Measurements from ENCODE around the gene HOXC11. TPM values are rescaled to one million over a fixed set of nuclear protein-coding genes. Genes with fewer than 3 reads are reported as not detected.

Gene HOXC11
- total RNA-seq, 1 donor from 2014 or later, result not detected

DNA sequence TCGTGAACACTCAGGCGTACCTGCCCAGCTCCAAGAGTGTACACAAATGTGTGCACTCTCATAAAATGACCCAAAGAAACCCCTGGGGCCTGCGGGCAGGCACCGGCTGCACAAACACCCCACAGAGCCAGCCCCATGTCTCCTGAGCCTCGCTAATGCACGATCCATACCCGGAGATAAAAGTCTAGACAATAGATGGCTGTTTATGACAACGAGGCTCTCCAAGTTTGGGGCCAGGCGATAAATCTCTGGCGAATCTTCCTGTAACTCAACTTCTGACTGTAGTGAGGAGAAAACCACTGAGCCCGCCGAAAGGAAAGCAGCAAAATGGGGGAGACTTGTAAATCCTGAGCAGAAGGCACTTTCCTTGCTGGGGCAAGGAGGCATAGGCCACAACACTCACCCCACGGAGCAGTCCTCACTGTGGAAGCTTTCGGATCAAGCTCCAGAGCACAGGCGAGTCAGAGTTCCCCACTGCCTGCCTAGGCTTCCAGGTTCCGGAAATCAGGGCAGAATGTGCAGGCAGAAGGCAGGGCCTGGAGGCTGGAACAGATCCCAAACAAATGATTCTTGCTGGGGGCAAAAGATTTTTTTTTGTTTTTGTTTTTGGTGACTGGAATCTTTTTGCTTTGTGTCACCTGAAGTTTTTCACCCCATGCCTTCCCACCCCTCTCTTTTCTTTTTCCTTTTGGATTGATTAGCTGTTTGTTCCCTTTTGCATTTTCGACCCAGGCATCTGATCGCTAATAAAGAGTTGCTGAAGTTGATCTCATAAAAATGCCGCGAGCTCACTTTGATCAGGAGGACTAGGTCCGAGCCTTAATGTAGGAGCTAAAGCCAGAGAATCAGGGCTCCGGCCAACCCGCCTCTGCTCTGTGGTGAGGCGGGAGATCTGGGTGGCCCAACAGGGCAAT is 4.5 kb upstream of the HOXC11 start:
- no peaks in the 10 kb centered on the region for H3K36me3 Mint-ChIP-seq (ENCODE audit: unreplicated experiment)
- peaks cover 99% of the 10 kb centered on the region for H3K27me3 Mint-ChIP-seq (ENCODE audit: unreplicated experiment)
- H3K9me3 Mint-ChIP-seq (ENCODE audit: unreplicated experiment), result no peaks in the 10 kb centered on the region
- DNase-seq (ENCODE audit: extremely low spot score, unreplicated experiment), result no peak
- peaks cover 19% of the 10 kb centered on the region for H3K4me1 Mint-ChIP-seq (ENCODE audit: unreplicated experiment)
- TF ChIP-seq CTCF (IDR thresholded peaks at IDR 0.05), result no peak
- H3K27ac Mint-ChIP-seq (ENCODE audit: unreplicated experiment), result no peak overlapping the region
- no peak overlapping the region for H3K4me3 Mint-ChIP-seq (ENCODE audit: unreplicated experiment)

DNA sequence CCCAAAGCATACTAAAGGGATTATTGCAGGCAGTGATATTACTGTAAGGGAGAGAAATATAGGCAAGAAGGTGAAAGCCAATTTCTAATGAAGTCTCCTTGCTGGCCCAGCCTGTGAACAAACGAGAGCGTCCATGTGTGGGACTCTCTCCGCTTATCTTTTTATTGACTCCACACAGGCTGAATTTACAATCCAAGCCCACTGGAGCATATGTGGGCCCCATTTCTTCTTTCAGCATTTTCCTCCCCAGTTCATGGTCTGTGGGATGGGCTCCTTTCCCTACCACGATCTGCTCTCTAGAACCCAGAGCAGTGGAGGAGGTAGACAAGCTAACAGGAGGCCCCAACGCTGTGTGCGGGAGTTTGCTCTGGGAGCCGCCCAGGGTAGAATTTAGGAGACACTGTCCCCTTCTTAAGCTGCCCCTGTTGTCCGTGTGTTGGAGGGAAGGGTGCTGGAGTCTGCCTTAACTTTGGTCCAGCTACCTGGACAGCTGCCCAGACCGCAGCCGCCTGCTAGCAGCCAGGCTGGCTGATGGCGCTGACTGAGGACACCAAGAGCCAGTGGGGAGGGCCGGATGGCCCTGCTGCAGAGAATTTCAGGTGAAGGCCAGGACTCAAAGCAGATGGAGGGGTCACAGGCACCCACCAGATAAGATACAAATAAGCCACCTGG is 3.2 kb upstream of the HOXC11 start:
- H3K9me3 Mint-ChIP-seq (ENCODE audit: unreplicated experiment), result no peaks in the 10 kb centered on the region
- H3K36me3 Mint-ChIP-seq (ENCODE audit: unreplicated experiment), result no peaks in the 10 kb centered on the region
- peaks cover 93% of the 10 kb centered on the region for H3K27me3 Mint-ChIP-seq (ENCODE audit: unreplicated experiment)
- H3K27ac Mint-ChIP-seq (ENCODE audit: unreplicated experiment), result no peak overlapping the region
- TF ChIP-seq CTCF (IDR thresholded peaks at IDR 0.05), result no peak
- peaks cover 20% of the 10 kb centered on the region for H3K4me1 Mint-ChIP-seq (ENCODE audit: unreplicated experiment)
- H3K4me3 Mint-ChIP-seq (ENCODE audit: unreplicated experiment), result no peak overlapping the region
- DNase-seq (ENCODE audit: extremely low spot score, unreplicated experiment), result no peak

DNA sequence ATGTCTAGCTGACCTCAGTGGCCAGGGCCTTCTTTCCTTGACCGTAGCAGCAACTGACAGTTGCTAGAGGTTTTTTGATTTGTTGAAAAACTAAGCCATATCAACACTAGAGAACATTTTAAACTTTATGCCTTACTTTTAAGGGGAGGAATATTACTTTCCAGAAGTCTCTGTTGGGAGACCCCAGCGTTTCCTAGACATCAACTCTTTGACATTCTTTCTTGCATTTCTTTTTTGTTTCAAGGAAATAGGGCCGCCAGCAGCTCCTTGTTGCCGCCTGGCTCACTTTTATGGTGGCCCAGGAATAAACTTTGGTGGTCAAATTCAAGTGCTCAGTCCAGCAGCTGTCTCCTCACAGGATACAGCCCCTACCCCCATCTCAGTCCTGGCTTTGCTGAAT is 2.5 kb upstream of the HOXC11 start:
- no peaks in the 10 kb centered on the region for H3K36me3 Mint-ChIP-seq (ENCODE audit: unreplicated experiment)
- H3K27me3 Mint-ChIP-seq (ENCODE audit: unreplicated experiment), result peaks cover 91% of the 10 kb centered on the region
- TF ChIP-seq CTCF (IDR thresholded peaks at IDR 0.05), result no peak
- H3K27ac Mint-ChIP-seq (ENCODE audit: unreplicated experiment), result no peak overlapping the region
- no peak for DNase-seq (ENCODE audit: extremely low spot score, unreplicated experiment)
- no peak overlapping the region for H3K4me3 Mint-ChIP-seq (ENCODE audit: unreplicated experiment)
- H3K4me1 Mint-ChIP-seq (ENCODE audit: unreplicated experiment), result peaks cover 22% of the 10 kb centered on the region
- H3K9me3 Mint-ChIP-seq (ENCODE audit: unreplicated experiment), result no peaks in the 10 kb centered on the region

DNA sequence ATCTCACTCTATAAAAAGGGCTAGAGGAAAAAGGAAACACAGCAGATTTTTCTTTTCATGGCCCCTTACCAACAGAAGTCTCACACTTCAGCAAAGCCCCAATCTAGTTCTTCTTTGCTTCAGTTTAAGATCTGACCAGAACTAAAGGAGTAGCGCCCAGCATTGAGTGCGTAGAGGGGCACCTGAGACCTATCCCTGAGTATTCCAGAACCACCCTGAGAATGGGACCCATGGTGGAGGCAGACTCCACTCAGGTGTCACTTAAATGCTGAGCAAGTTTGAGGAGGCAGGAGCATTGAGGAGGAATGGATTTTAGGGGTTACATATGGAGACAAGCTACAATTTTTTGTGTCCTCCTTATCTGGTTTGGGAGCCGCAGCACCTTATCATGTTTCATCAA is 1.8 kb upstream of the HOXC11 start:
- Mint-ChIP-seq H3K27me3 (ENCODE audit: unreplicated experiment) (peaks cover 91% of the 10 kb centered on the region), H3K4me1 (ENCODE audit: unreplicated experiment) (peaks cover 22% of the 10 kb centered on the region), H3K4me3 (ENCODE audit: unreplicated experiment) (no peak overlapping the region), H3K9me3 (ENCODE audit: unreplicated experiment) (no peaks in the 10 kb centered on the region), H3K36me3 (ENCODE audit: unreplicated experiment) (no peaks in the 10 kb centered on the region), H3K27ac (ENCODE audit: unreplicated experiment) (no peak overlapping the region)
- DNase-seq (ENCODE audit: extremely low spot score, unreplicated experiment), result no peak
- no peak for TF ChIP-seq CTCF (IDR thresholded peaks at IDR 0.05)

- Mint-ChIP-seq H3K9me3 (ENCODE audit: unreplicated experiment) (no peaks in the 10 kb centered on the region), H3K27ac (ENCODE audit: unreplicated experiment) (no peak overlapping the region), H3K4me1 (ENCODE audit: unreplicated experiment) (peaks cover 16% of the 10 kb centered on the region), H3K36me3 (ENCODE audit: unreplicated experiment) (no peaks in the 10 kb centered on the region), H3K4me3 (ENCODE audit: unreplicated experiment) (no peak overlapping the region), H3K27me3 (ENCODE audit: unreplicated experiment) (peaks cover 91% of the 10 kb centered on the region)
- TF ChIP-seq CTCF (IDR thresholded peaks at IDR 0.05), result no peak
- no peak for DNase-seq (ENCODE audit: extremely low spot score, unreplicated experiment)
Measured at GRCh38 chr12:53971686-53972085, 1.2 kb upstream of the HOXC11 start.
